CD4-positive, alpha-beta T cell treated with Interleukin-6 at 100 ng/mL for 8 hours (primary cell): Measurements from ENCODE around the gene NCKAP5L.
A peak's percentile ranks its signal among the peaks of the same experiment; 100 is the strongest.
"Not testable (repeated sequence)": the region's sequence is repeated elsewhere in the genome, so short reads cannot be mapped to it uniquely, and the experiment has no call there.

ENCODE experiments used
- DNase-seq: peaks from one replicate; pipeline ENCODE4 v3.0.0-alpha.2; 2020; ENCODE audit warnings: mixed read lengths, low spot score

The NCKAP5L gene

GRCh38 chr12:49828133-49829091, at the start of gene NCKAP5L:
Gene NCKAP5L (minus strand): TSS chr12:49828413. CDS start chr12:49804044, 24,369 bp downstream.
- DNase-seq = peak; percentile 93

DNA sequence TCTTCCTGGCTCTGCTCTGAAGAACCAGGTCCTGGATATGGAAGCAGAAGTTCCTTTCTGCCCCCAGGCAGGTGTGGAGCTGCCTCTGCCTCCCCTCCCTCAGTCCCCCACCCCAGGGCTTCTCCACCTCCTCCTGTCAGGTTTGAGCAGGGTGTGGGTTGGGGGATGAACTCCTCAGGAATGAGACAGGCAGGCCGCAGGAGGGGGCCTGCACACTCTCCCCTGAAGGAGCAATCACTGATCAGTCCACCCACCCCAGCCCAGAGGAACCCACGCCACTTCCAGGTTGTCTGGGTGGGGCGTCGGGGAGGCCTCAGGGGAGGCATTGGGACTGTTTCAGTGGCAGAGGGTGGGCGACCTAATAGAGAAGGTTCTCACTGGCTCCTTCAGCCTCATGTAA, 48.9 kb upstream of the NCKAP5L start:
- DNase-seq = no peak

DNA sequence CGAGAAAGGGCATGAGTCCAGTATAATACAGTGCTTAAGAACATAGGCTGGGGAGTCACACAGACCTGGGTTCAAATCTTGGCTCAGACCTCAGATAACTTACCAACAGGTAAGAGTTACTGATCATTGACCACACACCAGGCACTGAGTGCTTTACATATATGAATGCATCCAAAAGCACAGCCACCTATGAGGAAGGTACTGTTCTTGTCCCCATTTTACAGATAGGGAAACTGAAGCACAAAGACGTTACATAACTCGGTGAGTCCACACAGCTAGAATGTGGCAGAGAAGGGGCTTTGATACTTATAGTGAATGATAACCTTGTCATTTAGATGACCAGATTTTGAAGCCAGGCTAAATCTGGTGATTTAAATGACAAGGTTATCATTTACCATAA, 47.9 kb upstream of the NCKAP5L start:
- DNase-seq = no peak

DNA sequence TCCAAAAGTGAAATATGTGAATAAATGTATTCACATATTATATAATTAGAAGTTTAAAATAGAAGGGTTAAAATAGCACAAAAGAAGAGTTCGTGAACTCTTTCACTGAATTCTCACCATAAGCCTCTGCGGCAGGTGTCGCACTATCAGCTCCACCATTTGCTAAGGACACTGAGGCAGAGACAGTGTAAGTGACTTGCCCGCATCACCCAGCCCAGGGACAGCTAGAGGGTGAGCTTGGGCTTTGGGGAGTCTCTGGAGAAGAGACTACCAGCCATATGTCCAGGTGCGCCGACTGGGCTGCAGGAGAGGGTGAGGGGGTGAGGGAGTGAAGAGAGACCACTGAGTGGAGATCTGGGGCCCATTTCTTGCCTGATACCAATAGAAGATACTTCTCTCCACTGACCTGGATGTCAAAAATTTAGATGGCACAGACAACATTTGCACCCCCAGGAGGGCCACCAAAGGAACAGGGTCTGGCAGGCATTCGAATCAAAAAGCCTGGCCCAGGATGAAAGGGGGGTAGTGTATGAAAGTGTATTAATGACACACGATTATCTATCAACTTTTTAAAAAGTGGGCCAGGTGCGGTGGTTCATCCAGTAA, 47.0 kb upstream of the NCKAP5L start:
- no peak for DNase-seq

GRCh38 chr12:49874142-49874897, 46.1 kb upstream of the NCKAP5L start:
- no peak for DNase-seq

- DNase-seq = no peak
Measured at GRCh38 chr12:49873361-49873934, 45.2 kb upstream of the NCKAP5L start.

DNA sequence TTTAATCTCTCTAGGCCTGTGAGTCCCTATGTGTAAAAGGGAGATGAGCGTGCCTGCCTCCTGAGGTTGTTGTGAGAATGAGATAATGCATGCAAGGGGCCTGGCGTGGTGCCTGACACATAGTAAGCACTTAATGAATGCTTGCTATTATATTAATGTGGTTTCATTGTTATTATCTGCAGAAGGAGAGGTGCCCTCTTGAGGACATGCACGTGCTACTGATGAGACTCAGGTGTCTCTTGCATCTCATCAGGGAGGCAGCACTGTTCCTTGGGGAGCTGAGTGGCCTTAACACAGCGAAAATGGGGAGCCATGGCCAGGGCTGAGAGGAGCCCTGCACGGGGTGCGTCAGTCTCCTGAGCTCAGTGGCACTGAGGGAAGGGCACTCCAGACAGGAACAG, 44.6 kb upstream of the NCKAP5L start:
- no peak for DNase-seq

DNA sequence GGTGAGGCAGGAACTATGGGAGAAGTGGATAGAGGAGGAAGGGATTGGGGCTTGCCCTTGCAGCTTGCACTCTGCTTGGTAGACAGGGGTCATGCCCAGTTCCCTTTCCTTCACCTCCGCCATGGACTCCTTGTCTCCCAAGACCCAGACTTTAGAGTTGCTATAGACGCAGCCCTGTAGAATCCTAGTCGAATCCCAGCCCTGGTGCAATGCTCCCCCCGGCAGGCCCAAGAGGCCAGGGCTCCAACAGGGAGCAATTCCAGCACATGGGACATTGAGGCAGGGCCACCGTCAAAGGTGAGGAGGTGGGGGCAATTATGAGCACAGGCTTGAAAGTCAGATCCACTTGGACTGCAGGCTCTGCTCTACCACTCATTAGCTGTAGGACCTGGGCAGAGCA, 44.2 kb upstream of the NCKAP5L start:
- DNase-seq = no peak

DNA sequence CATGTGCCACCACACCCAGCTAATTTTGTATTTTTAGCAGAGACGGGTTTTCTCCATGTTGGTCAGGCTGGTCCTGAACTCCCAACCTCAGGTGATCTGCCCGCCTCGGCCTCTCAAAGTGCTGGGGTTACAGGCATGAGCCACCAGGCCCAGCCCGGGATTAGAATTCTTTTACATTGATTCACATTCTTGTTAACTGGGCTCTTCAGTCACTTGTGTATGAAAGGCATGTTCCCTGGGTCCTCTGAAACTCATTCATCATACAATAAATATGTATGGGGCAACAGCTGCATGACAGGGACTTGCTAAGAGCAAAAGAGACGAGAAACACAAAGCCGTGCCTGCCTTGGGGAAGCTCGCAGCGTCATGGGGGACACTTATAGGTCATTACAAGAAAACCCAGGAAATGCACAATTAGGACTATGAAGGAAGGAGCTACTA, 43.6 kb upstream of the NCKAP5L start:
- DNase-seq = not testable (repeated sequence)

GRCh38 chr12:49871263-49871561, 43.0 kb upstream of the NCKAP5L start:
- no peak for DNase-seq

DNA sequence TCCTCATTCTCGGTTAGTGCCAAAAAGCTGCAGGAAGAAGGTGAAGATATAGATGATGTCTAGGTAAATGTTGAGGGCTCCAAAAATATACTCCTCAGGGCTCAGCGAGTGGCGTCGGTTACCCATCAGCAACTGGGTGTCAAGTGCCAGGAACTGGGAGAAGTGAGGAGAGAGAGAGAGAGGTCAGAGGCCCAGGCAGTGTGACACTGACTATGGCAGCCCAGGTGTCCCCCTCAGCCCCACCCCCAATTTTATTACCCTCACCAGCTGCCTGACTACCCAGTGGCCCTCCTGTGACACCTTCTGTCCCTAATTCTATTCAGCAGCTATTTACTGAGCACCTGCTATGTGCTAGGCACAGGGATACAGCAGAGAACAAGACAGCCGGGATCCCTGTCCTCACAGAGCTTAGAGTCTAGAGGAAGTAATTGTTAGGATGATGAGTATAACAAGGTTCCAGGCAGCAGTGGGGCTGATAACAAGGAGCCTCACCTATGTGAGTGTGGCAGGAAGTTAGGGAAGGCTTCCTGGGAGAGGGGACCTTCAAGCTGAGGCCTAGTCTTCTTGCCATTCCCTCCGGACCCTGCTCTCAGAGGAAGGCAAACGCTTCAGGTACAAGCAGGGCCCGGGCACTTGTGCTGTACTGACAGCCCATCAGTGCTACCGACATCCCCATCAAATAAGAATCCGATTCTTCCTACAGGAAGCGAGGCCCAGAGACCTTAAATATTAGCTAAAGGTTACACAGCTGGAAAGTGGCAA, 42.5 kb upstream of the NCKAP5L start:
- no peak for DNase-seq

DNA sequence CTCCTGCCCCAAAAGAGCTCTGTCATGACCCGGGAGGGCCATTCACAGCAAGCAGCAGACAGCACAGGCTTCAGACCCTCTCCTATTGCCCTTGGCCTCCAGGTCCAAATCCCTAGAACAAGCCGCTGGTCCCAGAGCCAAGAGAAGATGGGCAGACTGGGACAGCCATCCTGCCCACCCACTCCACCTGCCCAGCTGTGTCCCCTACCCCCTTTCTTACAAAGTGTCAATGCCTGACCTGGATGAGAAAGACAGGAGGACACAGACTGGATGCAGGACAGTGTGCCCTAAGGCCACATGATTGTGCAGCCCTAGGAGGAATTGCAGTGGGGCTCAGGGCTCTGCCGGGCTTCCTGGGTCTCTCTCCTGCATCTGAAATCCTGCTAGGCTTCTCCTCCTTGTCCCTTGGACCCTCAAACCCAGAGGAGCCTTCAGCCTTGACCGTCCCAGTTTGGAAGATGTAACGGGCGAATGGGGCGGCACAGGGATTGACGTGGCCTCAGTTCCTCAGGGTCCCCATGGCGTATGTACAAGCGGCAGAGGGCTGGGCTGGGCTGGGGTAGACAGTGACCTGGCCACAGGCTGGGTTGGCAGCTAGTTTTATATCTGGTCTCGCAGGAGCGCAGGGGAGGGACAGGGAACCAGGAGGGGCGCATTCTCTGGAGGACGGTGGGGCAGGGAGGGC, 41.7 kb upstream of the NCKAP5L start:
- no peak for DNase-seq

GRCh38 chr12:49868952-49869815, 41.0 kb upstream of the NCKAP5L start:
- no peak for DNase-seq

- DNase-seq = no peak
Measured at GRCh38 chr12:49868449-49868848, 40.2 kb upstream of the NCKAP5L start.

GRCh38 chr12:49867570-49868341, 39.5 kb upstream of the NCKAP5L start:
- DNase-seq = no peak

GRCh38 chr12:49866859-49867569, 38.8 kb upstream of the NCKAP5L start:
- peak; percentile 63 for DNase-seq

GRCh38 chr12:49865782-49866135, 37.5 kb upstream of the NCKAP5L start:
- no peak for DNase-seq

DNA sequence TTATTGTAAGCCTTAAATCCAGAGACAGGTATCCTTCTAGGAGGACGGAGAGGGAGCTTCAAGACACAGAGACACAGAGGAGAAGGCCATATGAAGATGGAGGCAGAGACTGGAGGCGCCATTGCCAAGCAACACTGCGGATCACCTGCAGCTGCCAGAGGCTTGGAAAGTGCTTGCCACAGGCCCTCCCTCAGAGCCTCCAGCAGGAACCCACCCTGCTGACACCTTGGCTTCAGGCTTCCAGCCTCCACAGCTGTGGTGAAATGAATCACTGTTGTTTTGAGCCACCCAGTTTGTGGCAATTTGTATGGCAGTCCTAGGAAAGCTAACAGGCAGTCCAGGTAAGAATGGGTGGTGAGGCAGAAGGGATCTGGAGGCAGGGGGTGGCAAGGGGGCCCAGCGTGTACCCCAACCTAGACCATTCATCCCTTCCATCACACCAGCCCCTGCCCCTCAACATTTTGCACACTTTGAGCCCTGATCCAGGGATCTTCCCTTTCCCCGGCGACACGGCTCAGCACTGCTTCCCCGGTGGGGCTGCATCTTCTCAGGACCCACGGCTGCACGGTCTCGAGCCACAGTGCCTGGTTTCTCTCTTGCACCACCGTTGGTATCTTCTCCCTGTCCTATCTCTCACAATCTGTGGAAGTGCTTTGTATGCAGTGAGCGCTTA, 37.0 kb upstream of the NCKAP5L start:
- no peak for DNase-seq
